Measurements from ENCODE around the gene CHST10. TPM values are rescaled to one million over a fixed set of nuclear protein-coding genes. Genes with fewer than 3 reads are reported as not detected.

The CHST10 gene
- total and polyA plus RNA-seq, 10 of the 15 experiments (the other 5 are each of a cell fraction or from before 2014, with no cell fraction given): 2.0 to 22.5 (median 15.7) TPM

GRCh38 chr2:100408941-100409340, 8.5 kb downstream of the CHST10 start:
- intact Hi-C loops (cut with micrococcal nuclease; ENCODE audit: unreplicated experiment) (no loop called here), in situ Hi-C loops (cut with MboI) (no loop called here)
- no peak overlapping the region for H2AFZ ChIP-seq (ENCODE audit: control insufficient read depth, low read depth, low read length)
- FAIRE-seq (no peak), ATAC-seq (no peak), DNase-seq (ENCODE audit: low read depth, low spot score) (no peak)
- no peak overlapping the region for H3K4me3 ChIP-seq
- H3K4me1 ChIP-seq (ENCODE audit: control insufficient read depth, insufficient read depth, low read length): no peaks in the 10 kb centered on the region
- H3K27me3 ChIP-seq (replicated peaks in 1 of 2; ENCODE audit: control insufficient read depth in 2 of 2, insufficient read depth in 2 of 2, low read length in 1 of 2): no peaks in the 10 kb centered on the region
- no TSS peak for BruUV-seq (replicated peaks)
- ChIA-PET CTCF (interaction anchor here (1.5 kb wide), 1 partner anchor 28 kb away, joined by 5 read pairs; no protein-coding TSS in a partner anchor), RAD21 (ENCODE audit: unreplicated experiment) (interaction anchor here (1.8 kb wide), 1 partner anchor 14 kb away, joined by 5 read pairs; no protein-coding TSS in a partner anchor), POLR2A (no interaction called here), SMC1A (ENCODE audit: uncharacterized antibody, unreplicated experiment) (interaction anchor here (1.0 to 1.2 kb wide), 4 partner anchors 14 to 147 kb away, joined by 3 to 4 read pairs (median 3); no protein-coding TSS in a partner anchor)
- H3K9me3 ChIP-seq (replicated peaks; ENCODE audit: control insufficient read depth, insufficient read depth, low read length): no peaks in the 10 kb centered on the region
- peaks cover 5 to 14% of the 10 kb centered on the region in 2 experiments; a peak in 3 of 4 replicates for H3K36me3 ChIP-seq (ENCODE audit: control insufficient read depth in 2 of 2, insufficient read depth in 2 of 2, low read length in 1 of 2)
- no peak overlapping the region for H3K4me2 ChIP-seq (ENCODE audit: control insufficient read depth, insufficient read depth)
- H3K79me2 ChIP-seq (ENCODE audit: control insufficient read depth, insufficient read depth, low read length): peaks cover 1% of the 10 kb centered on the region; the same call in 1 of the 2 replicates
- WGBS (ENCODE audit: insufficient coverage, insufficient replicate concordance, low lambda C conversion rate, missing lambda C conversion rate): 96% methylated on average over 8 of the region's 8 CpGs
- H3K27ac ChIP-seq (ENCODE audit: control insufficient read depth, insufficient read depth): no peak overlapping the region
- H3K9ac ChIP-seq (ENCODE audit: control insufficient read depth, insufficient read depth, low read length): no peak overlapping the region
- H4K20me1 ChIP-seq (ENCODE audit: control insufficient read depth, insufficient read depth): no peaks in the 10 kb centered on the region; the same call in 1 of the 2 replicates
- no peak for TF ChIP-seq BHLHE40 (IDR thresholded peaks at IDR 0.05; ENCODE audit: borderline replicate concordance in 1 of 2, low read depth in 2 of 2, low read length in 1 of 2)
- TF ChIP-seq MYC (IDR thresholded peaks at IDR 0.05; ENCODE audit: insufficient read depth, insufficient read length, insufficient replicate concordance, low read length, severe bottlenecking): no peak
- no peak for TF ChIP-seq ATF2 (IDR thresholded peaks at IDR 0.05; ENCODE audit: low read length)
- TF ChIP-seq KAT2A (conservative IDR thresholded peaks at IDR 0.05; ENCODE audit: control insufficient read depth, low read depth, low read length): no peak
- no peak for TF ChIP-seq DPF2 (IDR thresholded peaks at IDR 0.05)
- TF ChIP-seq PAX5 (IDR thresholded peaks at IDR 0.05; ENCODE audit: borderline replicate concordance, low read depth, low read length): no peak
- no peak for TF ChIP-seq LARP7 (IDR thresholded peaks at IDR 0.05)
- TF ChIP-seq HDGF (IDR thresholded peaks at IDR 0.05): no peak
- TF ChIP-seq ETV6 (conservative IDR thresholded peaks at IDR 0.05 in 1 of 2, IDR thresholded peaks at IDR 0.05 in 1 of 2; ENCODE audit: borderline replicate concordance in 1 of 2, low read depth in 1 of 2): no peak
- no peak for TF ChIP-seq ZZZ3 (IDR thresholded peaks at IDR 0.05; ENCODE audit: control insufficient read depth, insufficient read length, low read depth)
- no peak for TF ChIP-seq ZNF274 (IDR thresholded peaks at IDR 0.05; ENCODE audit: insufficient read depth, insufficient read length)
- no peak for TF ChIP-seq POLR2AphosphoS2 (IDR thresholded peaks at IDR 0.05; ENCODE audit: low read depth, low read length)
- TF ChIP-seq CBX3 (IDR thresholded peaks at IDR 0.05; ENCODE audit: borderline replicate concordance, low read depth): no peak

Measured in GM12878 (cell line).